Activated CD4-positive, alpha-beta memory T cell treated with anti-CD3 and anti-CD28 coated beads, Interleukin-2, amount 10 ng/mL, durations not matched to agents 7 days and 5 days (primary cell): ENCODE measurements around the gene FOXP1. TPM values are rescaled to one million over a fixed set of nuclear protein-coding genes. Genes with fewer than 3 reads are reported as not detected.

ENCODE experiments used
- CTCF ChIA-PET: fragments of 350-600 bp; sonication (Branson Sonifier 250); formaldehyde crosslinking; loops from one replicate; lab custom pipeline; 2021; ENCODE audit warnings: antibody characterized with exemption, inconsistent platforms; lab: Charles Lee
- POLR2A ChIA-PET: fragments of 350-600 bp; sonication (Branson Sonifier 250); formaldehyde crosslinking; loops from one replicate; lab custom pipeline; 2021; ENCODE audit warnings: antibody characterized with exemption; lab: Charles Lee
- DNase-seq: peaks from one replicate; pipeline ENCODE4 v3.0.0-alpha.2; 2020
- H3K27ac Mint-ChIP-seq: one replicate; pipeline ENCODE4 v1.8.0; 2021; ENCODE audit warnings: mild to moderate bottlenecking, mixed read lengths
- H3K27me3 Mint-ChIP-seq: one replicate; pipeline ENCODE4 v1.8.0; 2021; ENCODE audit warnings: mixed read lengths
- H3K36me3 Mint-ChIP-seq: one replicate; pipeline ENCODE4 v1.8.0; 2021; ENCODE audit warnings: low read depth, mixed read lengths
- H3K4me1 Mint-ChIP-seq: one replicate; pipeline ENCODE4 v1.8.0; 2021; ENCODE audit warnings: mixed read lengths
- H3K4me3 Mint-ChIP-seq: one replicate; pipeline ENCODE4 v1.8.0; 2021; ENCODE audit warnings: mild to moderate bottlenecking, mixed read lengths
- H3K9me3 Mint-ChIP-seq: one replicate; pipeline ENCODE4 v1.8.0; 2021; ENCODE audit warnings: mixed read lengths
- total RNA-seq, 2 experiments: library from RNA; stranded (reverse); gene quantifications; one replicate each; pipeline ENCODE4 v1.2.3, GENCODE V29; 2021

The FOXP1 gene
- total RNA-seq, 2 experiments from 2014 or later: 71.3 to 76.9 TPM

- no peaks in the 10 kb centered on the region for H3K9me3 Mint-ChIP-seq
- CTCF ChIA-PET: no interaction called here
- POLR2A ChIA-PET: interaction anchor here (0.9 to 2.5 kb wide), 2 partner anchors 22 to 434 kb away, joined by 3 to 8 read pairs; no protein-coding TSS in a partner anchor
- no peak for DNase-seq
- no peak overlapping the region for H3K27ac Mint-ChIP-seq
- H3K27me3 Mint-ChIP-seq: no peaks in the 10 kb centered on the region
- H3K4me3 Mint-ChIP-seq: no peak overlapping the region
- peaks cover 11% of the 10 kb centered on the region for H3K4me1 Mint-ChIP-seq
- H3K36me3 Mint-ChIP-seq: no peaks in the 10 kb centered on the region
Observed at GRCh38 chr3:71152039-71152891, 431.3 kb downstream of the FOXP1 start.

- POLR2A ChIA-PET: interaction anchor here (2.5 kb wide), 1 partner anchor 20 kb away, joined by 8 read pairs; no protein-coding TSS in a partner anchor
- Mint-ChIP-seq H3K27ac (no peak overlapping the region), H3K27me3 (no peaks in the 10 kb centered on the region), H3K9me3 (no peaks in the 10 kb centered on the region), H3K4me3 (no peak overlapping the region), H3K36me3 (no peaks in the 10 kb centered on the region), H3K4me1 (peaks cover 11% of the 10 kb centered on the region)
- DNase-seq: no peak
- CTCF ChIA-PET: no interaction called here
Observed at GRCh38 chr3:71149959-71150954, 433.3 kb downstream of the FOXP1 start.

DNA sequence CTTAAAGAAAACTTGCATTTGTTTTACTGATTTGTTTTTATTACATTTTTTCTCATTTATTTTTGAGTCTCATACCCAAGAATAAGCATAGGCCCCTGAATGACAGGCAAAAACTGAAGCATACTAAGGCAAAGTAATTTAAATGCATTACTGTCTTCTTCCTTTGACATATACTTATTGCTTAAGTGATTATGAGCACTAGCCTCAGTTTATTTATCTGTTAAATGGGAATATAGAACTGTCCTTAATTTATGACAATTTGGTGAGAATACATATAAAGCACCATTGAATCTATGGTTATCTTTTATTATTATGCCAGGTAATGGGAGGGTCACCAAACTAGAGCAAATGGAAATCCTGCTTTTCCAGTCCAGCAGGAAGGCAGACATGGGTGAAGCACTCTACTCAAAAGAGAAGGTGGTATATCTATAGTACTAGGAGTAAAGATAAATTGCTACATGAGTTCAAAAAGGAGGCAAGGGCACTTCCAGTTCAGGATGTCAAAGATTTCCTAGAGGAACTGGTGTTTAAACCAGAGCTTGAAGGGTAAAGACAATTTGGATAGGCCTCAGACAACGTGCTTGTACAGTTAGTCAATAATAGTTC, 435.0 kb downstream of the FOXP1 start:
- CTCF ChIA-PET: no interaction called here

DNA sequence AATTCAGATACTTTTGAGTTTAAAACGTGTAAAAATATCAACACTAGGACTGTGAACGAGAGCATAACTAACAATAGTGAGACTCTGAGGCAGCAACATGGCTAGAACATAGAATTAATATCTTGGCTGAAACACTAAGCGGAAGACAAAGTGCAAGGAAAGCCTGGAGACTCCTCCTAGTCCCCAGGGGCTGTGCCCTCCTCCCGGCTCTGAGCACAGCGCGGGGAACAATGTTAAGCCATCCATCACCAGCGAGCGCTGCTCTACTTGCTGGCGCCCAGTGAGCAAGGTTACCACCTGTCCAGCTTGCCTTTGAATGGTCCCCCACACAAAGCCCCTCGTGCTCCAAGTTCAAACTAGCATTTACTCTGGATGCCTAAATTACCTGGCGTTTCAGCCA, 436.9 kb downstream of the FOXP1 start:
- H3K9me3 Mint-ChIP-seq: no peaks in the 10 kb centered on the region
- no peaks in the 10 kb centered on the region for H3K36me3 Mint-ChIP-seq
- H3K27me3 Mint-ChIP-seq: no peaks in the 10 kb centered on the region
- H3K4me3 Mint-ChIP-seq: no peak overlapping the region
- CTCF ChIA-PET: no interaction called here
- no peak for DNase-seq
- peaks cover 14% of the 10 kb centered on the region for H3K4me1 Mint-ChIP-seq
- H3K27ac Mint-ChIP-seq: no peak overlapping the region
- POLR2A ChIA-PET: interaction anchor here (1.0 kb wide), 1 partner anchor 15 kb away, joined by 3 read pairs; no protein-coding TSS in a partner anchor

More for the DNA sequence above, 435.0 kb downstream of the FOXP1 start:
- POLR2A ChIA-PET: no interaction called here
- no peak for DNase-seq
- Mint-ChIP-seq H3K36me3 (no peaks in the 10 kb centered on the region), H3K27me3 (no peaks in the 10 kb centered on the region), H3K27ac (no peak overlapping the region), H3K9me3 (no peaks in the 10 kb centered on the region), H3K4me3 (no peak overlapping the region), H3K4me1 (peaks cover 11% of the 10 kb centered on the region)

DNA sequence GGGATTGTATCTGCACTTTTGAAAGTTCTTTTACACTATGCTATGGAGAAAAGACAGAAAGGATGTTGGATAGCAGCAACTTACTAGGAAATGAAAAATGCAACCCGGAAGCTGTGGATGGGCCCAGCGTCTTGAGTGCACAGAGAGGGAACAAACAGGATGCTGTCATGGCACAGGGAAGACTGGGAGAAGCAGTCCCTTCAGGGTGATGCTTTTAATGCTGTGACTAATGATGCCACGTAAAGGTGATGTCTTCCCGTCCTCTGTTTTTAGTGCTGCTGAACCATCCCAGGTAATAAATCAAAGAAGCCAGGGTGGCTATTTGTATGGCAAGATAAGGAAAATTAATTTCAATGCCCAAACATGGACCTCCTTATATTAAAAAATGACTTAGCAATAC, 437.6 kb downstream of the FOXP1 start:
- POLR2A ChIA-PET: no interaction called here
- DNase-seq: no peak
- CTCF ChIA-PET: no interaction called here
- H3K27ac Mint-ChIP-seq: no peak overlapping the region
- no peaks in the 10 kb centered on the region for H3K9me3 Mint-ChIP-seq
- H3K36me3 Mint-ChIP-seq: peaks cover 3% of the 10 kb centered on the region
- H3K27me3 Mint-ChIP-seq: no peaks in the 10 kb centered on the region
- peaks cover 12% of the 10 kb centered on the region for H3K4me1 Mint-ChIP-seq
- no peak overlapping the region for H3K4me3 Mint-ChIP-seq

- no peak overlapping the region for H3K27ac Mint-ChIP-seq
- H3K9me3 Mint-ChIP-seq: no peaks in the 10 kb centered on the region
- ChIA-PET CTCF (no interaction called here), POLR2A (no interaction called here)
- H3K4me3 Mint-ChIP-seq: no peak overlapping the region
- peaks cover 4% of the 10 kb centered on the region for H3K4me1 Mint-ChIP-seq
- H3K27me3 Mint-ChIP-seq: no peaks in the 10 kb centered on the region
- H3K36me3 Mint-ChIP-seq: peaks cover 3% of the 10 kb centered on the region
- no peak for DNase-seq
Observed at GRCh38 chr3:71144525-71145253, 438.8 kb downstream of the FOXP1 start.

- Mint-ChIP-seq H3K4me3 (no peak overlapping the region), H3K27ac (no peak overlapping the region)
Observed at GRCh38 chr3:71143493-71143892, 440.0 kb downstream of the FOXP1 start.

DNA sequence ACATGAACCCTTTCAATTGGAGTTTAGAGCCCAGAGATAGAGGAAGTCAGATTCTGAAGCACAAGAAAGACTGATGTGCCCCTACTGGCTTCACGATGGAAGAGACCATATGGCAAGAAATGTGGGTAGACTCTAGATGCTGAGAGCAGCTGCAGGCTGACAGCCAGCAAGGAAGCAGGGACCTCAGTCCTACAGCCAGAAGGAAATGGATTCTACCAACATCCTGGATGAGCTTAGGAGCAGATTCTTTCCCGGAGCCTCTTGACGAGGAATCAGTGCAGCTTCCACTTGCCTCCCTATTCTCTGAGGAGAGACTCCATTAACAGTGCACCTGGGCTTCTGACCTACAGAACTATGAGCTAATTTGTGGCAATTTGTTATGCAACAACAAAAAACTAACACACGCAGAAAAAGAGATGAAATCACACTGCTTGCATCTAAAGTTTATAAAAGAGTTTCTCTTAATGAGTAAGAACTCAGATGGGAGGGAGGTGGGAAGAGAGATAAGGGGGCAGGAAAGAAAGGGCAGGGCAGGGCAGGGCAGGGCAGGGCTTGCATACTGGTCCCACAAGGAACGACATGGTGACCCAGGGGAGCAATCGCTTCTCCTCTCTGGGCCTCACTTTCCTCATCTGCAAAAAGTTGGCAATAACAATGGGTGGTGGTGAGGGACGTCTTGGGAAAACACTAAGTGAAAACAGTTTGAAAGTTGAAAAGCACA, 440.9 kb downstream of the FOXP1 start:
- no peak for DNase-seq
- ChIA-PET POLR2A (no interaction called here), CTCF (no interaction called here)
- Mint-ChIP-seq H3K27me3 (no peaks in the 10 kb centered on the region), H3K9me3 (no peaks in the 10 kb centered on the region), H3K36me3 (peaks cover 3% of the 10 kb centered on the region), H3K27ac (no peak overlapping the region), H3K4me3 (no peak overlapping the region), H3K4me1 (peaks cover 4% of the 10 kb centered on the region)

More at GRCh38 chr3:71143493-71143892, 440.0 kb downstream of the FOXP1 start:
- ChIA-PET POLR2A (no interaction called here), CTCF (no interaction called here)
- Mint-ChIP-seq H3K27me3 (no peaks in the 10 kb centered on the region), H3K36me3 (peaks cover 3% of the 10 kb centered on the region), H3K9me3 (no peaks in the 10 kb centered on the region), H3K4me1 (peaks cover 4% of the 10 kb centered on the region)
- DNase-seq: no peak

GRCh38 chr3:71140477-71140876, 443.1 kb downstream of the FOXP1 start:
- H3K27me3 Mint-ChIP-seq: no peaks in the 10 kb centered on the region
- H3K36me3 Mint-ChIP-seq: peaks cover 3% of the 10 kb centered on the region
- ChIA-PET POLR2A (no interaction called here), CTCF (interaction anchor here (1.0 kb wide), 1 partner anchor 27 kb away, joined by 3 read pairs; no protein-coding TSS in a partner anchor)
- peaks cover 4% of the 10 kb centered on the region for H3K4me1 Mint-ChIP-seq
- no peak for DNase-seq
- H3K27ac Mint-ChIP-seq: no peak overlapping the region
- no peaks in the 10 kb centered on the region for H3K9me3 Mint-ChIP-seq
- no peak overlapping the region for H3K4me3 Mint-ChIP-seq

DNA sequence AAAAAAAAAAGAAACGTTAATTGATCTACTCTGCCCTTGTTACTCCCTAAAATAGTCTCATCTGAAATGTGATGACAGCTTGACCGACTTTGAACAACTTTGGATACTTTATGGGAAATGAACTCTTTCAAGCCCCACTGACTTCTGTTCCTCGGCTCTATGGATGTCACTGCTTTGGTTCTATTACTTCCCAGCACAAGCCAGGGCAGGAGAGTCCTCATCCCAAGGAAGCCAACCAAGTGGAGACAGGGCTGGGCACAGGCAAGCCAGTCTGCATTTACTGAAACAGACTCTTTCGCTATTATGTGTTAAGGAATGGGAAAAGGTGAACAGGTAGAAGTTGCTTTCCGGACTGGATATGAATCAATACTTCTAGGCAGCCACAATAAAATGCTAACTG, 444.0 kb downstream of the FOXP1 start:
- H3K4me3 Mint-ChIP-seq: no peak overlapping the region
- no peak overlapping the region for H3K27ac Mint-ChIP-seq
- no peaks in the 10 kb centered on the region for H3K9me3 Mint-ChIP-seq
- DNase-seq: no peak
- H3K27me3 Mint-ChIP-seq: no peaks in the 10 kb centered on the region
- H3K36me3 Mint-ChIP-seq: peaks cover 3% of the 10 kb centered on the region
- POLR2A ChIA-PET: interaction anchor here (1.9 kb wide), 1 partner anchor 9 kb away, joined by 7 read pairs; no protein-coding TSS in a partner anchor
- CTCF ChIA-PET: no interaction called here
- H3K4me1 Mint-ChIP-seq: peaks cover 6% of the 10 kb centered on the region

GRCh38 chr3:71138410-71138809, 445.1 kb downstream of the FOXP1 start:
- H3K9me3 Mint-ChIP-seq: no peaks in the 10 kb centered on the region
- H3K36me3 Mint-ChIP-seq: peaks cover 3% of the 10 kb centered on the region
- H3K27me3 Mint-ChIP-seq: no peaks in the 10 kb centered on the region
- ChIA-PET CTCF (interaction anchor here (1.2 kb wide), 1 partner anchor 31 kb away, joined by 6 read pairs; no protein-coding TSS in a partner anchor), POLR2A (interaction anchor here (1.9 kb wide), 1 partner anchor 8 kb away, joined by 7 read pairs; no protein-coding TSS in a partner anchor)
- DNase-seq: no peak
- H3K27ac Mint-ChIP-seq: no peak overlapping the region
- H3K4me3 Mint-ChIP-seq: no peak overlapping the region
- H3K4me1 Mint-ChIP-seq: peaks cover 12% of the 10 kb centered on the region
